Upper lobe of left lung (tissue), 6 donors: Measurements from ENCODE around the gene CAPSL. TPM values are rescaled to one million over a fixed set of nuclear protein-coding genes. Genes with fewer than 3 reads are reported as not detected.
"Not testable (repeated sequence)": the region's sequence is repeated elsewhere in the genome, so short reads cannot be mapped to it uniquely, and the experiment has no call there.

Source experiments
- ATAC-seq, 2 donors: fragments of 200-7000 bp; cut with Tn5 transposase; one replicate each; pipeline ENCODE4 v1.9.1; 2022; ENCODE audit warnings: mild to moderate bottlenecking in 2 of 2, moderate library complexity in 2 of 2; ENCODE audit not compliant: low FRiP score in 2 of 2
- DNase-seq, 2 donors: peaks; one replicate each; pipeline ENCODE4 v3.0.0-alpha.2; 2019 to 2020
- H3K27ac ChIP-seq, 4 donors: fragments of 200-600 bp; sonication (generic); one replicate each; pipeline ENCODE4 v1.5.1; 2016 to 2019
- H3K27me3 ChIP-seq, 4 donors: fragments of 200-600 bp; sonication (generic); one replicate each; pipeline ENCODE4 v1.5.1; 2017 to 2019
- H3K36me3 ChIP-seq, 4 donors: fragments of 200-600 bp; sonication (generic); one replicate each; pipeline ENCODE4 v1.5.1; 2016 to 2019
- H3K4me1 ChIP-seq, 4 donors: fragments of 200-600 bp; sonication (generic); one replicate each; pipeline ENCODE4 v1.5.1; 2018 to 2019
- H3K4me3 ChIP-seq, 4 donors: fragments of 200-600 bp; sonication (generic); one replicate each; pipeline ENCODE4 v1.5.1; 2017 to 2019; ENCODE audit warnings: mild to moderate bottlenecking in 2 of 4, moderate library complexity in 1 of 4
- H3K9me3 ChIP-seq, 4 donors: fragments of 200-600 bp; sonication (generic); one replicate each; pipeline ENCODE4 v1.5.1; 2018 to 2019
- EP300 ChIP-seq, 4 donors: sonication (generic); formaldehyde crosslinking; IDR thresholded peaks; one replicate each; pipeline ENCODE4 v1.5.1; 2017; ENCODE audit warnings: antibody characterized with exemption in 4 of 4, control low read depth in 2 of 4
- POLR2A ChIP-seq, 4 donors: fragments of 450-650 bp; IDR thresholded peaks; one replicate each; pipeline ENCODE4 v1.5.1; 2016 to 2017; ENCODE audit warnings: antibody characterized with exemption in 4 of 4, mild to moderate bottlenecking in 2 of 4
- POLR2AphosphoS5 ChIP-seq, 2 donors: sonication (generic); formaldehyde crosslinking; IDR thresholded peaks; one replicate each; pipeline ENCODE4 v1.5.1; 2017; ENCODE audit warnings: antibody characterized with exemption in 2 of 2
- WGBS, 2 donors: methylation state at CpG; one replicate each; pipeline ENCODE4 v1.1.5; 2017 to 2018; 5-methylcytosine and 5-hydroxymethylcytosine counted together
- total RNA-seq, 6 donors: library from RNA; depleted of rRNA in 4 of 6; stranded (reverse); fragments of >200 nt in 4 of 6; gene quantifications; one replicate each; pipeline versions ENCODE4 v1.1.0 to v1.2.1, GENCODE V29; 2016 to 2021
- TF ChIP-seq, protein P1 (sequence below), 6 experiments: fragments of 450-650 bp in 4 of 6; fragments of 200-600 bp in 2 of 6; sonication (generic) in 2 of 6; IDR thresholded peaks; one replicate each; pipeline ENCODE4 v1.5.1; 2016 to 2019; ENCODE audit warnings: antibody characterized with exemption in 6 of 6
- donor health status: DM: no; HTN: no; CAD: no; lungs with moderate emphysema.
- donor health status: DM: no; HTN: yes; CAD: no; lungs with severe emphysema.

The CAPSL gene
- 10 to 100 TPM in 1 of 6 donors, 1 to 10 TPM in 3, not detected in 2; 5.0 to 35.9 (median 7.5) TPM for total RNA-seq

DNA sequence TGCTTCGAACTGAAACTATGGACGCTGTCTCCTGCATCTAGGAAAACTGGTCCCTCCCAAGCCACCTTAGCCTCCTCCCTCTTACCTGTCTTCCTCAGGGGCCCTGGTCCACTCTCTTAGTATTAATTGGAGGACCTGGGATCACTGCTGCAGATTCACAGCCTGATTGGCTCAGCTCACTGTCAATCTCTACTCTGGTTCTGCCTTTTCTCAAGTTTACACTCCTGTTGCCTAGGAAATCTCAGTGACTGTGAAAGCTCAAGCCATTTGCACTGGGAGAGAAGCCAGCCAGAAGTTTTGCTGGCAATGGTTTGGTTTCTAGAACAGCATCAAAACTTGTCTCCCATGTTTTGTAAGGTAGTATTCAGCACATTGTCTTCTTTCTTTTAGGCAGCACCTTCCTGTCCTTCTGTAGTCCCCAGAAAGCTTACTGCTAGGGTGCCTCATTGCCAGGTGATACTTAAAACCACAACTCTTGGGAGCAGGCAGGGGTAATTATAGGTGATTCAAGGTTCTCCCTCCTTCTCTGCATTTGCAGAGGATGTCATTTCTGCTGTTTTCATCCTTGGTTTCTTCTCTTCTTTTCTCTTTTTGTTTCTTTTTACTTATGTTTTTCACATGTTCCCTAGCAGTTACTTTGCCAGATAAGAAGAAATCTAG lies at the start of gene CAPSL:
CAPSL (minus strand) TSS at position 55 of the 660 bp plus-strand sequence. CDS start 17,502 bp downstream, outside the sequence.
- ATAC-seq = peak in 1 of 2 donors; percentile 63
- no peaks in the 10 kb centered on the region for H3K4me1 ChIP-seq
- WGBS, 2 donors = 50 to 66% methylated on average over 2 of the region's 2 CpGs
- no peaks in the 10 kb centered on the region for H3K27me3 ChIP-seq
- no peaks in the 10 kb centered on the region for H3K9me3 ChIP-seq
- H3K36me3 ChIP-seq = no peaks in the 10 kb centered on the region
- DNase-seq = peak in 1 of 2 donors; percentile 65
- no peak for TF ChIP-seq POLR2AphosphoS5 (IDR thresholded peaks at IDR 0.05)
- no peak for TF ChIP-seq POLR2A (IDR thresholded peaks at IDR 0.05)
- TF ChIP-seq EP300 (IDR thresholded peaks at IDR 0.05) = no peak
- TF ChIP-seq, protein P1, sequence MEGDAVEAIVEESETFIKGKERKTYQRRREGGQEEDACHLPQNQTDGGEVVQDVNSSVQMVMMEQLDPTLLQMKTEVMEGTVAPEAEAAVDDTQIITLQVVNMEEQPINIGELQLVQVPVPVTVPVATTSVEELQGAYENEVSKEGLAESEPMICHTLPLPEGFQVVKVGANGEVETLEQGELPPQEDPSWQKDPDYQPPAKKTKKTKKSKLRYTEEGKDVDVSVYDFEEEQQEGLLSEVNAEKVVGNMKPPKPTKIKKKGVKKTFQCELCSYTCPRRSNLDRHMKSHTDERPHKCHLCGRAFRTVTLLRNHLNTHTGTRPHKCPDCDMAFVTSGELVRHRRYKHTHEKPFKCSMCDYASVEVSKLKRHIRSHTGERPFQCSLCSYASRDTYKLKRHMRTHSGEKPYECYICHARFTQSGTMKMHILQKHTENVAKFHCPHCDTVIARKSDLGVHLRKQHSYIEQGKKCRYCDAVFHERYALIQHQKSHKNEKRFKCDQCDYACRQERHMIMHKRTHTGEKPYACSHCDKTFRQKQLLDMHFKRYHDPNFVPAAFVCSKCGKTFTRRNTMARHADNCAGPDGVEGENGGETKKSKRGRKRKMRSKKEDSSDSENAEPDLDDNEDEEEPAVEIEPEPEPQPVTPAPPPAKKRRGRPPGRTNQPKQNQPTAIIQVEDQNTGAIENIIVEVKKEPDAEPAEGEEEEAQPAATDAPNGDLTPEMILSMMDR (IDR thresholded peaks at IDR 0.05) = no peak
- no peak within 1 kb of the TSS for H3K27ac ChIP-seq
- H3K4me3 ChIP-seq = no peak within 1 kb of the TSS

GRCh38 chr5:35987776-35988175 lies 49.4 kb upstream of the CAPSL start:
- Histone ChIP-seq H3K4me1 (no peaks in the 10 kb centered on the region), H3K27me3 (no peaks in the 10 kb centered on the region), H3K9me3 (no peaks in the 10 kb centered on the region), H3K27ac (no peak overlapping the region), H3K36me3 (no peaks in the 10 kb centered on the region), H3K4me3 (no peak overlapping the region)
- DNase-seq (no peak), ATAC-seq (no peak)
- 45 to 60% methylated on average over 3 of the region's 3 CpGs for WGBS, 2 donors
- TF ChIP-seq EP300 (IDR thresholded peaks at IDR 0.05) = no peak
- TF ChIP-seq, protein P1 (IDR thresholded peaks at IDR 0.05) = no peak
- TF ChIP-seq POLR2A (IDR thresholded peaks at IDR 0.05) = no peak
- no peak for TF ChIP-seq POLR2AphosphoS5 (IDR thresholded peaks at IDR 0.05)

DNA sequence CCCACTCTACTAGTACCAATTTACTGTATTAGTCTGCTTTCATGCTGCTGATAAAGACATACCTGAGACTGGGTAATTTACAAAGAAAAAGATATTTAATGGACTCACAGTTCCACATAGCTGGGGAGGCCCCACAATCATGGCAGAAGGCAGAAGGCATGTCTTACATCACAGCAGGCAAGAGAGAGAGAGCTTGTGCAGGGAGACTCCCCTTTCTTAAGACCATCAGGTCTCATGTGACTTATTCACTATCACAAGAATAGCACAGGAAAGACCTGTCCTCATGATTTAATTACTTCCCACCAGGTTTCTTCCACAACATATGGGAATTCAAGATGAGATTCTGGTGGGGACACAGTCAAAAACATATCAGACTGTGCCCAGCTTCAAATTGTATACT lies 41.3 kb upstream of the CAPSL start:
- Histone ChIP-seq H3K4me1 (no peaks in the 10 kb centered on the region), H3K9me3 (peaks cover 0 to 10% (median 4%) of the 10 kb centered on the region in 4 donors), H3K27me3 (no peaks in the 10 kb centered on the region), H3K27ac (no peak overlapping the region), H3K36me3 (no peaks in the 10 kb centered on the region), H3K4me3 (no peak overlapping the region)
- DNase-seq = no peak
- no peak for TF ChIP-seq POLR2AphosphoS5 (IDR thresholded peaks at IDR 0.05)
- TF ChIP-seq, protein P1 (IDR thresholded peaks at IDR 0.05) = no peak
- TF ChIP-seq EP300 (IDR thresholded peaks at IDR 0.05) = no peak
- TF ChIP-seq POLR2A (IDR thresholded peaks at IDR 0.05) = no peak
- ATAC-seq = no peak

DNA sequence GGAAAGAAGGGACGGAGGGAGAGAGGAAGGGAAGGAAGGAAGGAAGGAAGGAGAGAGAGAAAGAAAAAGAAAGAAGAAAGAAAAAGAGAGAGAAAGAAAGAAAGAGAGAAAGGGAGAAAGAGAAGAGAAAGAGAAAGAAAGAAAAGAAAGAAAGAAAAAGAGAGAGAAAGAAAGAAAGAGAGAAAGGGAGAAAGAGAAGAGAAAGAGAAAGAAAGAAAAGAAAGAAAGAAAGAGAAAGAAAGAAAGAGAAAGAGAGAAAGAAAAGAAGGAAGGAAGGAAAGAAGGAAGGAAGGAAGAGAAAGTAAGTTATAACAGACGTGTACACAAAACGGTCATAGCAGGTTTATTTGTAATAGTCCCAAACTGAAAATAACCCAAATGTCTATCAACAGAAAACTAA lies 38.4 kb upstream of the CAPSL start:
- not testable (repeated sequence) for H3K4me3 ChIP-seq, H3K27ac ChIP-seq, H3K9me3 ChIP-seq, ATAC-seq, DNase-seq, H3K36me3 ChIP-seq, H3K4me1 ChIP-seq, H3K27me3 ChIP-seq
- 47 to 65% methylated on average over 3 of the region's 3 CpGs for WGBS, 2 donors

- H3K27ac ChIP-seq = no peak overlapping the region
- no peak overlapping the region for H3K4me3 ChIP-seq
- H3K27me3 ChIP-seq = no peaks in the 10 kb centered on the region
- WGBS, 2 donors = 69 to 75% methylated on average over 4 of the region's 4 CpGs
- TF ChIP-seq POLR2AphosphoS5 (IDR thresholded peaks at IDR 0.05) (no peak), POLR2A (IDR thresholded peaks at IDR 0.05) (no peak), EP300 (IDR thresholded peaks at IDR 0.05) (no peak)
- TF ChIP-seq, protein P1 (IDR thresholded peaks at IDR 0.05) = no peak
- H3K36me3 ChIP-seq = no peaks in the 10 kb centered on the region
- H3K4me1 ChIP-seq = no peaks in the 10 kb centered on the region
- ATAC-seq = no peak
- no peak for DNase-seq
- H3K9me3 ChIP-seq = no peaks in the 10 kb centered on the region
These were observed 36.1 kb upstream of the CAPSL start for GRCh38 chr5:35974570-35974969.
